Chondrocyte (in vitro differentiated cells): ENCODE measurements around the gene GLI2. TPM values are rescaled to one million over a fixed set of nuclear protein-coding genes. Genes with fewer than 3 reads are reported as not detected.
A peak's percentile ranks its signal among the peaks of the same experiment; 100 is the strongest.

Experiments used
- DNase-seq: peaks from one replicate; pipeline ENCODE4 v3.0.0; 2021; ENCODE audit warnings: mixed read lengths, low spot score
- H3K27ac Mint-ChIP-seq: one replicate; pipeline ENCODE4 v1.8.0; 2021; ENCODE audit warnings: mild to moderate bottlenecking, moderate library complexity, mixed read lengths; ENCODE audit not compliant: unreplicated experiment
- H3K27me3 Mint-ChIP-seq: 2 replicates; pipeline ENCODE4 v1.8.0; 2021; ENCODE audit warnings: low read depth, mixed read lengths
- H3K36me3 Mint-ChIP-seq: 2 replicates; pipeline ENCODE4 v1.8.0; 2021; ENCODE audit warnings: low read depth, mixed read lengths
- H3K4me1 Mint-ChIP-seq: 2 replicates; pipeline ENCODE4 v1.8.0; 2021; ENCODE audit warnings: low read depth, mild to moderate bottlenecking, mixed read lengths
- H3K4me3 Mint-ChIP-seq: one replicate; pipeline ENCODE4 v1.8.0; 2021; ENCODE audit warnings: mild to moderate bottlenecking, moderate library complexity, mixed read lengths; ENCODE audit not compliant: unreplicated experiment
- H3K9me3 Mint-ChIP-seq: 2 replicates; pipeline ENCODE4 v1.8.0; 2021; ENCODE audit warnings: low read depth, mixed read lengths
- long read RNA-seq: library from polyadenylated mRNA; stranded (forward); transcript quantifications from one replicate; pipeline ENCODE4 v2.0.0, GENCODE V29; 2021
- total RNA-seq: library from RNA; stranded (reverse); gene quantifications from 3 replicates; pipeline ENCODE4 v1.2.1, GENCODE V29; 2021
- TF ChIP-seq, protein P1 (sequence below): fragments of 200-600 bp; sonication (generic); IDR thresholded peaks from 2 replicates; pipeline ENCODE4 v1.5.0; 2021; ENCODE audit warnings: antibody characterized with exemption, mild to moderate bottlenecking, moderate library complexity

The GLI2 gene
- total RNA-seq, result 31.1 to 37.0 TPM (median 36.0 TPM) in 3 replicates
- long read RNA-seq, partial matches to known transcripts, result 0 of 3 reads
- long read RNA-seq, other reads (novel, unspliced or antisense), result 3 of 3 reads

DNA sequence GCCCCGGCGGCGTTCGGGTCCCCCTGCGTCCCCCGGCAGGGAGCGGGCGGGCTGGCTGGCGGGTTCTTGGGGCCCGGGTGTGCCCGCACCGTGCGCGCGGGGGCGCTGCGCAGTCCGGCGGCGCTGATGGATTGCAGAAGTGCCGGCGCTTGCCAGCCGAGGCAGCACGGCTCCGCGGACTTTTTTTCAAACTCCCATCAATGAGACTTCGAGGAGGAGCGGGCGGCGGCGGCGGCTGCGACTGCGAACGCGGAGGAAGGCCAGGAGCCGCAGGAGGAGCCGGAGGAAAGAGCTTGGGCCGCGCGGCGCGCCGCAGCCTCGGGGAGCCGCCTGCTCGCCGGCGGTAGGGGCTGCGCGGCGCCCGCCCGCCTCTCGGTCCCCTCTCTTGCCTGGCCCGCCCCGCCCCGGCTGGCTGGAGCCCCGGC, at the start of gene GLI2:
Gene GLI2 (plus strand): TSS at position 123 of the 425 bp plus-strand sequence. CDS start 61,453 bp downstream, outside the sequence.
- H3K4me3 Mint-ChIP-seq, result peak within 1 kb of the TSS; percentile 91
- DNase-seq, result no peak
- H3K4me1 Mint-ChIP-seq, result peaks cover 48% of the 10 kb centered on the region
- peak within 1 kb of the TSS; percentile 84 for H3K27ac Mint-ChIP-seq
- H3K27me3 Mint-ChIP-seq, result no peaks in the 10 kb centered on the region
- no peaks in the 10 kb centered on the region for H3K9me3 Mint-ChIP-seq
- TF ChIP-seq, protein P1, sequence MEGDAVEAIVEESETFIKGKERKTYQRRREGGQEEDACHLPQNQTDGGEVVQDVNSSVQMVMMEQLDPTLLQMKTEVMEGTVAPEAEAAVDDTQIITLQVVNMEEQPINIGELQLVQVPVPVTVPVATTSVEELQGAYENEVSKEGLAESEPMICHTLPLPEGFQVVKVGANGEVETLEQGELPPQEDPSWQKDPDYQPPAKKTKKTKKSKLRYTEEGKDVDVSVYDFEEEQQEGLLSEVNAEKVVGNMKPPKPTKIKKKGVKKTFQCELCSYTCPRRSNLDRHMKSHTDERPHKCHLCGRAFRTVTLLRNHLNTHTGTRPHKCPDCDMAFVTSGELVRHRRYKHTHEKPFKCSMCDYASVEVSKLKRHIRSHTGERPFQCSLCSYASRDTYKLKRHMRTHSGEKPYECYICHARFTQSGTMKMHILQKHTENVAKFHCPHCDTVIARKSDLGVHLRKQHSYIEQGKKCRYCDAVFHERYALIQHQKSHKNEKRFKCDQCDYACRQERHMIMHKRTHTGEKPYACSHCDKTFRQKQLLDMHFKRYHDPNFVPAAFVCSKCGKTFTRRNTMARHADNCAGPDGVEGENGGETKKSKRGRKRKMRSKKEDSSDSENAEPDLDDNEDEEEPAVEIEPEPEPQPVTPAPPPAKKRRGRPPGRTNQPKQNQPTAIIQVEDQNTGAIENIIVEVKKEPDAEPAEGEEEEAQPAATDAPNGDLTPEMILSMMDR, result peak; percentile 91
- H3K36me3 Mint-ChIP-seq, result peaks cover 2% of the 10 kb centered on the region

DNA sequence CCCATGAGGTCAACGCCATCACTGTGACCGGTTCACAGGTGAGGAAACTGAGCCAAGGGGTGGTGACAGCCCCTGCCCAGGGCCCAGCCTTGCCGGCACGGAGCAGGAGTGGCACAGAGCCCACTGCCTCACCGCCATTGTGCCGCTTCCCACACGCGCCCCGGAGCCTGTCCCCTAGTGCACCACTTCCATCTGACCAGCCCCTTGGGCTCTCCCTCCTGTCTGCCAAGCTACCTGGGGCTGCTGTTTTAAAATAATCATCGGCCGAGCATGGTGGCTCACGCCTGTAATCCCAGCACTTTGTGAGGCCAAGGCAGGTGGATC, 49.7 kb upstream of the GLI2 start:
- Mint-ChIP-seq H3K4me3 (no peak overlapping the region), H3K9me3 (peaks cover 2% of the 10 kb centered on the region), H3K4me1 (peaks cover 8% of the 10 kb centered on the region), H3K36me3 (no peaks in the 10 kb centered on the region), H3K27ac (no peak overlapping the region), H3K27me3 (peaks cover 26% of the 10 kb centered on the region)
- TF ChIP-seq, protein P1, result no peak
- no peak for DNase-seq

DNA sequence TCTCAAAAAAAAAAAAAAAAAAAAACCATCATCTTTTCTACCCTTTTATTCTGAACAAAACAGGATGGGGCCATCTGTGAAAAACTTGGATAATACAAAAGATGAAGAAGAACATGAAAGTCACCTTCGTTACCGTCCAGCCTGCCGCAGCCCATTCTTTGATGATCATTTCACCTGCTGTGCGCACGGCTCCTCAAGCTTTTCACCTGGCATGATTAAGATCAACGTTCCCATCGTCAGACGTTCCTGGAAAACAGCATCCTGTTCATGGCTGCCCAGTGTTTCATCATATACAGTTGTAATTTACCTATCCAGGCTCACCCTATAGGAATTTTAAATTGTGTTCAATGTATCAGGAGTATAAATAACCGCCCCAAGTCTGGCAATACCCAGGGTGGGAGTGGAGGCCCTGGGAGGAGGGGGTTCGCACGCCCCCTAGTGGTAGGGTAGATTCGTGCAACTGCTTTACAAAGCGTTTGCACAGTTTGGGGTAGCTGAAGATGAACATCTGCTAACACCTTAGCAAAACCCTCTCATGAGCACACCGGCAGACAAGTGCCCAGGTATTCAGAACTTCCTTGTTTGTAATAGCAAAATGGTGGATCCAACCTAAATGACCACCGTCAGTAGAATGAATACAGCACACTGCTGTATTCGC, 49.0 kb upstream of the GLI2 start:
- Mint-ChIP-seq H3K27ac (no peak overlapping the region), H3K4me1 (peaks cover 8% of the 10 kb centered on the region)

DNA sequence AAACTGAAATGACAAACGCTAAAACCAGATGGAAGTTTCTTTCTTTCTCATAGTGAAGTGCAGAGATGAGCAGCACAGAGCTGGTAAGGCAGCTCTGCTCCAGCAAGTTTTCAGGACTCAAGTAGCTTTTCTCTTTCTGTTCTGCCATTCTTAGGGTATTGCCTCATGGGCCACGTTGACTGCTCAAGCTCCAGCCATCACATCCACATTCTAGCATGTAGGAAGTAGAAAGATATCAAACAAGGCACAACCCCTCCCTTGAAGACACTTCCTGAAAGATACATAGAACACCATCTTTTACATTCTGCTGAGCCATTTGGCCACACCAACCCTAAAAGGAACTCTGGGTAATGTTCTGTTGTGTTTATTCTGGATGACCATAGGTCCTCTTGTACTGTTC, 48.5 kb upstream of the GLI2 start:
- TF ChIP-seq, protein P1, result no peak
- H3K27me3 Mint-ChIP-seq, result peaks cover 26% of the 10 kb centered on the region
- H3K27ac Mint-ChIP-seq, result no peak overlapping the region
- peaks cover 2% of the 10 kb centered on the region for H3K9me3 Mint-ChIP-seq
- no peaks in the 10 kb centered on the region for H3K36me3 Mint-ChIP-seq
- DNase-seq, result no peak
- H3K4me1 Mint-ChIP-seq, result peaks cover 8% of the 10 kb centered on the region
- H3K4me3 Mint-ChIP-seq, result no peak overlapping the region

More for the DNA sequence above, 49.0 kb upstream of the GLI2 start:
- no peaks in the 10 kb centered on the region for H3K36me3 Mint-ChIP-seq
- H3K9me3 Mint-ChIP-seq, result peaks cover 2% of the 10 kb centered on the region
- H3K4me3 Mint-ChIP-seq, result no peak overlapping the region
- H3K27me3 Mint-ChIP-seq, result peaks cover 26% of the 10 kb centered on the region
- TF ChIP-seq, protein P1, result peak; percentile 67
- no peak for DNase-seq

DNA sequence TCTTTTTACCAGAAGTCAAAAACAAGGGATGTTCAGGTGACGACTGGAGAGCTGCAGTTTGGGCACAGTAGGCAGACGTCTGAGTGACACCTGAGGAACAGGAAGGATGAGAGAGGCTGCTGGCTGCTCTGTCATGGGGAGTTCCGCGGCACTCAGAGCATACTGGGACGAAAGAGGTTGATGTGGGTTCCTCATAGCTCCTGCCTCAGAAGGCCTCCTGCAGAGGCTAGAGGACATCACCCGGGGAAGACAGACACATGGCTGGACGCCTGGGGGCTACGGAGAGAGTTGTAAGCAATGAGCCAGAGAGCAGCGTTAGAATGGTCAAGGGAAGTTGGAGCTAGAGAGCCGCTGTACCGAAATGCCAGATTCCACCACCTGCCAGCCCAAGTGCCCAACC, 45.1 kb upstream of the GLI2 start:
- TF ChIP-seq, protein P1, result no peak
- Mint-ChIP-seq H3K9me3 (peaks cover 2% of the 10 kb centered on the region), H3K36me3 (no peaks in the 10 kb centered on the region), H3K4me1 (peaks cover 3% of the 10 kb centered on the region), H3K27me3 (peaks cover 29% of the 10 kb centered on the region), H3K27ac (no peak overlapping the region), H3K4me3 (no peak overlapping the region)
- DNase-seq, result peak; percentile 61
